Measurements from ENCODE around the gene SAMMSON.

The SAMMSON gene

DNA sequence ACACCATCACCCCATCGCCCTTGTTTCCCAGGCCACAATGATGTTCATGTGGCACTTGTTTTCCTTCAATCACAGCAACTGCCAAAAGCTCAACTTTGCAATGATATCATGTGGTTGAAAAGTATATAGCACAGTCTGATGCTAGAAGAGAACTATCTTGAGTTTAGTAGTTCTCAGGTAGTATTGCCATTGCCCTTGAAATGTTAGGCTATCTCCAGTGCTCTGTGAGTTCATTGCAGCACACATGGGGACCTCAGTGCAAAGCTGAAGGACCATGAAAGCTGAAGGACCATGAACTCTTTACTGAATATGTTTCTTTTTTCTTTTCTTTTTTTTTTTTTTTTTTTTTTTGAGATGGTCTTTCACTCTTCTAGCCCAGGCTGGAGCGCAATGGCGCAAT is 35.9 kb upstream of the SAMMSON start:
- Histone ChIP-seq H2BK5ac (ENCODE audit: low read depth, low read length, poor library complexity) (no peak overlapping the region), H3K4me2 (ENCODE audit: low read length) (no peak overlapping the region), H3K79me2 (ENCODE audit: control insufficient read depth, insufficient read depth, low read length, poor library complexity) (no peaks in the 10 kb centered on the region), H3K9ac (ENCODE audit: low read length) (no peak overlapping the region), H3K9me3 (ENCODE audit: insufficient read depth, low read depth, low read length) (peaks cover 2% of the 10 kb centered on the region), H3K4ac (ENCODE audit: low read depth, low read length) (no peak overlapping the region), H4K8ac (ENCODE audit: low read depth, low read length) (no peak overlapping the region), H3K36me3 (ENCODE audit: control insufficient read depth in 1 of 2, insufficient read depth in 2 of 2, low read length in 2 of 2) (no peaks in the 10 kb centered on the region), H2BK120ac (ENCODE audit: insufficient read depth, low read length, poor library complexity) (no peak overlapping the region), H4K12ac (ENCODE audit: low read depth, low read length) (no peak overlapping the region), H4K91ac (ENCODE audit: low read depth, low read length) (no peak overlapping the region), H2AK5ac (ENCODE audit: low read length) (no peak overlapping the region), H3K18ac (ENCODE audit: low read length) (no peak overlapping the region), H3K23ac (ENCODE audit: low read length) (no peak overlapping the region), H3K4me1 (ENCODE audit: control insufficient read depth in 1 of 2, insufficient read depth in 2 of 2, low read length in 2 of 2) (peaks cover 0 to 2% of the 10 kb centered on the region in 2 experiments), H3K79me1 (ENCODE audit: low read length) (no peaks in the 10 kb centered on the region), H3K4me3 (ENCODE audit: low read depth, low read length) (no peak overlapping the region), H3K27me3 (ENCODE audit: insufficient read depth, low read length) (no peaks in the 10 kb centered on the region), H3K14ac (ENCODE audit: low read length) (no peak overlapping the region), H2AFZ (ENCODE audit: insufficient read depth, low read length, poor library complexity) (no peak overlapping the region), H3K27ac (ENCODE audit: low read depth, low read length) (no peak overlapping the region), H2BK12ac (ENCODE audit: low read length) (no peak overlapping the region)
- DNase-seq: no peak
- WGBS (ENCODE audit: extremely low coverage, insufficient coverage, insufficient read length): no CpG with 5 or more reads among the region's 3 CpGs

- no peaks in the 10 kb centered on the region for H3K79me1 ChIP-seq (ENCODE audit: low read length)
- H2BK120ac ChIP-seq (ENCODE audit: insufficient read depth, low read length, poor library complexity): no peak overlapping the region
- H3K9me3 ChIP-seq (ENCODE audit: insufficient read depth, low read depth, low read length): peaks cover 2% of the 10 kb centered on the region
- H3K36me3 ChIP-seq (ENCODE audit: control insufficient read depth in 1 of 2, insufficient read depth in 2 of 2, low read length in 2 of 2): no peaks in the 10 kb centered on the region
- no peaks in the 10 kb centered on the region for H3K4me1 ChIP-seq (ENCODE audit: control insufficient read depth in 1 of 2, insufficient read depth in 2 of 2, low read length in 2 of 2)
- no peak overlapping the region for H3K9ac ChIP-seq (ENCODE audit: low read length)
- no peak overlapping the region for H3K23ac ChIP-seq (ENCODE audit: low read length)
- no peak overlapping the region for H2AFZ ChIP-seq (ENCODE audit: insufficient read depth, low read length, poor library complexity)
- no CpG with 5 or more reads among the region's 6 CpGs for WGBS (ENCODE audit: extremely low coverage, insufficient coverage, insufficient read length)
- H4K91ac ChIP-seq (ENCODE audit: low read depth, low read length): no peak overlapping the region
- H3K27ac ChIP-seq (ENCODE audit: low read depth, low read length): no peak overlapping the region
- no peak overlapping the region for H3K4ac ChIP-seq (ENCODE audit: low read depth, low read length)
- DNase-seq: no peak
- H3K14ac ChIP-seq (ENCODE audit: low read length): no peak overlapping the region
- no peak overlapping the region for H2BK5ac ChIP-seq (ENCODE audit: low read depth, low read length, poor library complexity)
- no peak overlapping the region for H3K4me2 ChIP-seq (ENCODE audit: low read length)
- H3K79me2 ChIP-seq (ENCODE audit: control insufficient read depth, insufficient read depth, low read length, poor library complexity): no peaks in the 10 kb centered on the region
- no peak overlapping the region for H4K8ac ChIP-seq (ENCODE audit: low read depth, low read length)
- no peak overlapping the region for H2BK12ac ChIP-seq (ENCODE audit: low read length)
- no peak overlapping the region for H3K18ac ChIP-seq (ENCODE audit: low read length)
- H3K27me3 ChIP-seq (ENCODE audit: insufficient read depth, low read length): no peaks in the 10 kb centered on the region
- no peak overlapping the region for H4K12ac ChIP-seq (ENCODE audit: low read depth, low read length)
- no peak overlapping the region for H3K4me3 ChIP-seq (ENCODE audit: low read depth, low read length)
- H2AK5ac ChIP-seq (ENCODE audit: low read length): no peak overlapping the region
These were observed 32.4 kb upstream of the SAMMSON start for GRCh38 chr3:69967156-69967555.

- Histone ChIP-seq H3K36me3 (ENCODE audit: control insufficient read depth in 1 of 2, insufficient read depth in 2 of 2, low read length in 2 of 2) (no peaks in the 10 kb centered on the region), H3K4me1 (ENCODE audit: control insufficient read depth in 1 of 2, insufficient read depth in 2 of 2, low read length in 2 of 2) (no peaks in the 10 kb centered on the region), H3K14ac (ENCODE audit: low read length) (no peak overlapping the region), H4K91ac (ENCODE audit: low read depth, low read length) (no peak overlapping the region), H2BK120ac (ENCODE audit: insufficient read depth, low read length, poor library complexity) (no peak overlapping the region), H3K27ac (ENCODE audit: low read depth, low read length) (no peak overlapping the region), H3K23ac (ENCODE audit: low read length) (no peak overlapping the region), H4K8ac (ENCODE audit: low read depth, low read length) (no peak overlapping the region), H2AFZ (ENCODE audit: insufficient read depth, low read length, poor library complexity) (no peak overlapping the region), H3K4ac (ENCODE audit: low read depth, low read length) (no peak overlapping the region), H2AK5ac (ENCODE audit: low read length) (no peak overlapping the region), H3K4me2 (ENCODE audit: low read length) (no peak overlapping the region), H3K79me1 (ENCODE audit: low read length) (no peaks in the 10 kb centered on the region), H3K9me3 (ENCODE audit: insufficient read depth, low read depth, low read length) (no peaks in the 10 kb centered on the region), H4K12ac (ENCODE audit: low read depth, low read length) (no peak overlapping the region), H3K27me3 (ENCODE audit: insufficient read depth, low read length) (no peaks in the 10 kb centered on the region), H3K79me2 (ENCODE audit: control insufficient read depth, insufficient read depth, low read length, poor library complexity) (no peaks in the 10 kb centered on the region), H3K9ac (ENCODE audit: low read length) (no peak overlapping the region), H2BK5ac (ENCODE audit: low read depth, low read length, poor library complexity) (no peak overlapping the region), H3K4me3 (ENCODE audit: low read depth, low read length) (no peak overlapping the region), H3K18ac (ENCODE audit: low read length) (no peak overlapping the region), H2BK12ac (ENCODE audit: low read length) (no peak overlapping the region)
- DNase-seq: no peak
- WGBS (ENCODE audit: extremely low coverage, insufficient coverage, insufficient read length): no CpG with 5 or more reads among the region's 5 CpGs
These were observed 28.7 kb upstream of the SAMMSON start for GRCh38 chr3:69970827-69971226.

- H2BK5ac ChIP-seq (ENCODE audit: low read depth, low read length, poor library complexity): no peak overlapping the region
- H4K12ac ChIP-seq (ENCODE audit: low read depth, low read length): no peak overlapping the region
- H2BK120ac ChIP-seq (ENCODE audit: insufficient read depth, low read length, poor library complexity): no peak overlapping the region
- no peaks in the 10 kb centered on the region for H3K79me1 ChIP-seq (ENCODE audit: low read length)
- no peak overlapping the region for H3K27ac ChIP-seq (ENCODE audit: low read depth, low read length)
- H3K9ac ChIP-seq (ENCODE audit: low read length): no peak overlapping the region
- H3K9me3 ChIP-seq (ENCODE audit: insufficient read depth, low read depth, low read length): no peaks in the 10 kb centered on the region
- H3K4me1 ChIP-seq (ENCODE audit: control insufficient read depth in 1 of 2, insufficient read depth in 2 of 2, low read length in 2 of 2): no peaks in the 10 kb centered on the region
- no peak overlapping the region for H3K23ac ChIP-seq (ENCODE audit: low read length)
- no peak overlapping the region for H4K91ac ChIP-seq (ENCODE audit: low read depth, low read length)
- no peaks in the 10 kb centered on the region for H3K27me3 ChIP-seq (ENCODE audit: insufficient read depth, low read length)
- H3K79me2 ChIP-seq (ENCODE audit: control insufficient read depth, insufficient read depth, low read length, poor library complexity): no peaks in the 10 kb centered on the region
- H3K4me3 ChIP-seq (ENCODE audit: low read depth, low read length): no peak overlapping the region
- H2BK12ac ChIP-seq (ENCODE audit: low read length): no peak overlapping the region
- DNase-seq: peak in 1 of 2 donors; percentile 28
- H2AFZ ChIP-seq (ENCODE audit: insufficient read depth, low read length, poor library complexity): no peak overlapping the region
- no peak overlapping the region for H3K14ac ChIP-seq (ENCODE audit: low read length)
- H3K4me2 ChIP-seq (ENCODE audit: low read length): no peak overlapping the region
- H3K36me3 ChIP-seq (ENCODE audit: control insufficient read depth in 1 of 2, insufficient read depth in 2 of 2, low read length in 2 of 2): no peaks in the 10 kb centered on the region
- no peak overlapping the region for H3K18ac ChIP-seq (ENCODE audit: low read length)
- WGBS (ENCODE audit: extremely low coverage, insufficient coverage, insufficient read length): no CpG with 5 or more reads among the region's 4 CpGs
- no peak overlapping the region for H4K8ac ChIP-seq (ENCODE audit: low read depth, low read length)
- no peak overlapping the region for H3K4ac ChIP-seq (ENCODE audit: low read depth, low read length)
- no peak overlapping the region for H2AK5ac ChIP-seq (ENCODE audit: low read length)
These were observed 26.9 kb upstream of the SAMMSON start for GRCh38 chr3:69972672-69973071.

Data from trophoblast cell (in vitro differentiated cells and primary cell).